ENCODE measurements around the gene WBP11. TPM values are rescaled to one million over a fixed set of nuclear protein-coding genes. Genes with fewer than 3 reads are reported as not detected.
"Not testable (repeated sequence)": the region's sequence is repeated elsewhere in the genome, so short reads cannot be mapped to it uniquely, and the experiment has no call there.

Gene WBP11
- polyA plus RNA-seq, 10 donors, result 49.0 to 71.0 (median 58.8) TPM

GRCh38 chr12:14774074-14774905, 29.0 kb downstream of the WBP11 start:
- peak; percentile 95 to 98 (median 96) for DNase-seq

DNA sequence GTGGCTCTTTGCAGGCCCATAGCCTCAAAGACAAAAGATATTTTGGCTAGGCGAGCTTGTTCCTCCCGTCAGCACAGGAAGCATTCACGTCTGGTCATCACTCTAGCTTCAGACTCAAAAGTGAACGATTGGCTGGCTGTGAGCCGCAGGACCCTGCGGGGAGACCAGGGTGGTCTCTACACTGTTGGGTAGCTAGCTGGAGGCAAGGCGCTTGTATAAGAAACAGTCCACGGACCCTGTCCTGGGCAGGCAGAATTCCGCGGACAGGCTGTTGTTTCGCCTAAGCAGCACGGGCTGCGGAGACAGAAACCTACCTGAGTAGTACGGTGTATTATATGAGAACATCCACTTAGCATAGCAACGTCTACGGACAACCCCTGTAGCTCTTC, 29.6 kb downstream of the WBP11 start:
- DNase-seq, result no peak

DNA sequence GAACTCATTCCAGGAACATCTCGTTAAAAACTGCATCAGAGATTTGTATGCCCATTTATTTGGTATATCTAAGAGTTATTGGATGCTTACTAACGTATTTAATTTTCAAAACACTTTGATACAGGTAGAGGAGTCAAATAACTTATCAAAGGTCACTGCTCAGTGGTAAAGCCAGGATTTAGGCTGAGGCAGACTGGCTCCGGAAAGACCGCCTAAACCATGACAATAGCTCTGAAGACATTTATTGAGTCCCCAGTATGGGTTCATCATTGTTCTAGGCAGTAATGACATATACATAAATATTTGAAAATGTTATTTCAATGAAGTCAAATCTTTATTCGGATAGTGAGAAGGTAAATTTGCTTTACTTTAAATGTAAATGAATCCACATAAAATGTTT, 30.3 kb downstream of the WBP11 start:
- DNase-seq, result no peak

- peak in 1 of 3 donors; percentile 26 for DNase-seq
Measured at GRCh38 chr12:14771651-14772137, 31.6 kb downstream of the WBP11 start.

- peak; percentile 95 to 97 (median 95) for DNase-seq
Measured at GRCh38 chr12:14770496-14771461, 32.5 kb downstream of the WBP11 start.

DNA sequence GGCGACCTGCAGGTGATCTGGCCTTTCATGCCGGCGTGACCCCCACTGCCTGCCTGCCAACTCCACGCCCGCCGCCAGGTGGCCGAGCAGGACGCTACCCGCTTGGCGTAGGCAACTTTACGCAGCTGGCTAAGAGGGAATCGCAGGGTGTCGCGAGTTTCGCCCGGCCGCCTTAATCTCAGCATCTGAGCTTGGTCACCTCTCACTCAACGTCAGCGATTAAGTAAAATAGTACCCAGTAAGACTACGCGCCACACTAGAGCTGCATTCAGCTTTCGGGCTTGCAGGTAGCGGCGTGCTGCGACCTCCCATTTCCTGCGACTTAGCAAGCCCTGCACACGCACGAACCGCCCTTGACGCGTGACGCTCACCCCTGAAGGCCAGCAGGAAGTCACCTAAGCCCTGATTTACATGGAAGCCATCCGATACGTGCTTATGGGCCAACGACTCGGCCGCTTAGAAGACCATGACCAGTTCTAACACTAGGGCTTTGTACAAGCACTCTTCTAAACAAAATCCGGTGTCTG, 33.2 kb downstream of the WBP11 start:
- DNase-seq, result peak; percentile 59 to 92 (median 84)

DNA sequence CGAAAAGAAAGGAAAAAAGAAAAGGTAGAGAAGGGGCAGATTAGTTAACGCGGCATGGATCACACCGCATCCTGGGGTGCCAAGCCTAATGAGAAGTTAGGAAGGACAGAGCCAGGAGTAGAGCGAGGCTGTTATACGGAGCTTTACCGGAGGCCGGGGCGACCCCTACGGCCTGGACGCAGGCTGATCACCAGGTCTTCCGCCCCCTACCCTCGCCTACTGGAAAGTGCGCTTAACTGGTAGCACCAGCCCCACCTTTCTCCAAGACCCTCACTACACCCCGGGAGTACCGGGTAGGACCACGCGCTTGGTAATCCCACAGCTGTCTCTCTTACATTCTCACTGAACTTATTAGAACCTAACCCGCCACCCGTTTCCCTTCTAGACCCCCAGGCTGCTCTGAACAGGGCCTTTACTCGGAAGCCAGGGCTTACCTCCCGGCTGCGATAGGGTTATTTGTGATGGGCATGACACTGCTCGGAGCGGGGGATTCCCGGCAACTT, 33.8 kb downstream of the WBP11 start:
- peak in 1 of 3 donors; percentile 54 for DNase-seq

DNA sequence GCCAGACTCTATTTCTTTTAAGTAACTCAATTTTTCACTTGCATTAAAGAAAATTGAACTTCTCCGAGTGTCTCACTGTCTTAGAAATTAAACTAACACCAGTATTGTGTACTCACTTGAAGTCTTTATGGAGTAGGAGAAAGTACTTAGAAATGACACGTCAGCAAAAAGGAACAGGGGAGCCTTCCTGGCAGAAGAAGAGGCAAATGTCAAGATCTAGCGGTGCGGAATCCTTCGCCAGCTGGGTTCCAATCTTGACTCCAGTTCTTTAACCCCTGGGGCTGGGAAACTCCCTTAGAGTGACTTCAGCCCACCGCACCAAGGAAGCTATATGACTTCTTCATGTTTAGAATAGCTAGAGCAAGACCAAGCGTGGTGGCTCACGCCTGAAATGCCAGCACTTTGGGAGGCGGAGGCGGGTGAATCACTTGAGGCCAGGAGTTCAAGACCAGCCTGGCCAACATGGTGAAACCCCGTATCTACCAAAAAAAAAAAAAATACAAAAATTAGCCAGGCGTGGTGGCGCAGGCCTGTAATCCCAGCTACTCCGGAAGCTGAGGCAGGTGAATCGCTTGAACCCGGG, 34.4 kb downstream of the WBP11 start:
- peak in 1 of 3 donors; percentile 44 for DNase-seq

- DNase-seq, result no peak
Measured at GRCh38 chr12:14767617-14768016, 35.7 kb downstream of the WBP11 start.

GRCh38 chr12:14766649-14767215, 36.5 kb downstream of the WBP11 start:
- no peak for DNase-seq

DNA sequence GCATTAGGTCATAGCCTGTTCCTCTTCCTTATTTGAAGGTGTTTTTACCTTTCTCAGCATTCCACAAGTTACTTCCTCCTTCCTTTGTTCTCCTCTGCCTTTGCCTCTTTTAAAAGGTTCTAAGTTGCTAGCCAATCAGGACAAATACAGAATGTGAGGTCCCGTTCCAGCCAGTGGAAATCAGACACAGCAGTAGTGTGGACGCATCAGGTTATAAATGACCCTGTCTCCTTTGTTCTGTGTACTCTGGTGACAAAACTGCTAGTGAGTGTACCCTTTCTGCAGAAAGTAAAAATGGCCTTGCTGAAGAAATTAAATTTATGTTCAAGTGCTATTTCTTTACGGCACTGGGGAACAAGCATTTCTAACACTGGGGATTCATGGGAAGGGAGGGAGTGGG, 37.3 kb downstream of the WBP11 start:
- DNase-seq, result not testable (repeated sequence)

- DNase-seq, result no peak
Measured at GRCh38 chr12:14765398-14765797, 37.9 kb downstream of the WBP11 start.

- not testable (repeated sequence) for DNase-seq
Measured at GRCh38 chr12:14759711-14760280, 43.5 kb downstream of the WBP11 start.

- DNase-seq, result peak in 1 of 3 donors; percentile 29
Measured at GRCh38 chr12:14756334-14757143, 46.7 kb downstream of the WBP11 start.

GRCh38 chr12:14751986-14752385, 51.3 kb downstream of the WBP11 start:
- DNase-seq, result no peak

DNA sequence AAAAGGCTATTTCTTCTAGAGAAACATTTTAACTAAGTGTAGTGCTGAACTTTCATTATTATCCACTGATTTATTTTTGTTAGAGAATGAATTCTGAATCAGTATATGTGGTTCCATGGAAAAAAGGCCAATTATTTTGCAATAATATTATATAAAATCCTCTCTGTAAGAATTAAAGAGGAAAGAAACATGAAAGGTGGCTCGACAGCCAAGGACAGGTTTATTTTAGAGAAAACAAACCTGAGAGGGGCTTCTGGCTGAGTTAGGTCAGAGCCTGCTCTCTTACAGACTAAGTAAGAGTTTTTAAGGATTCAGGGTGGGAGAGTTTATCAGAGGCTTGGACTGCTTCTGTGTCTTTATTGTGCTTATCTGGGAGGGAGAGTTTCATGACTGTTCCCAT, 60.2 kb downstream of the WBP11 start:
- DNase-seq, result no peak

DNA sequence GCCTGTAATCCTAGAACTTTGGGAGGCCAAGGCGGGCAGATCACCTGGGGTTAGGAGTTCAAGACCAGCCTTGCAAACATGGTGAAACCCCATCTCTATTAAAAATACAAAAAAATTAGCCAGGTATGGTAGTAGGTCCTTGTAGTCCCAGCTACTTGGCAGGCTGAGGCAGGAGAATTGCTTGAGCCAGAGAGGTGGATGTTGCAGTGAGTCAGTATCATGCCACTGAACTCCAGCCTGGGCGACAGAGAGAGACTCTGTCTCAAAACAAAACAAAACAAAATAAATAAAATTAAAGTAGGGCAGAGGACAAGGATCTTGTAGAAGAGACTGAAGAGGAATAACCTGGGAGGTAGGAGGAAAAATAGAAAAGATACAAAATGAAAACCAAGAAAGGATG, 61.3 kb downstream of the WBP11 start:
- no peak for DNase-seq

DNA sequence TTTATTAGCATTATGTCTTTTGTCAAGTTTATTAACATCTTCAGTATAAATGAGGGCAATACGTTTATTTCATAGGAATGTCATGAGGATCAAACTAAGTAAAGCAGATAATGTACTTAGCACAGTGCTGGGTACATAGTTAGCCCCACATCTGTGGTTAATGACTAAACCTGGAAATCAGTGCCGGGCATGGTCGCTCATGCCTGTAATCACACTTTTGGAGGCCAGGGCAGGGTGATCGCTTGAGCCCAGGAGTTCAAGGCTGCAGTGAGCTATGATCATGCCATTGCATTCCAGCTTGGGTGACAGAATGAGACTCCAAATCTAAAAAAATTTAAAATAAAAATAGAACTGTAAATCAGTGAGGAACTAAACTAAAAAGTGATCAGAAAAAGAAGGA, 62.1 kb downstream of the WBP11 start:
- DNase-seq, result no peak

DNA sequence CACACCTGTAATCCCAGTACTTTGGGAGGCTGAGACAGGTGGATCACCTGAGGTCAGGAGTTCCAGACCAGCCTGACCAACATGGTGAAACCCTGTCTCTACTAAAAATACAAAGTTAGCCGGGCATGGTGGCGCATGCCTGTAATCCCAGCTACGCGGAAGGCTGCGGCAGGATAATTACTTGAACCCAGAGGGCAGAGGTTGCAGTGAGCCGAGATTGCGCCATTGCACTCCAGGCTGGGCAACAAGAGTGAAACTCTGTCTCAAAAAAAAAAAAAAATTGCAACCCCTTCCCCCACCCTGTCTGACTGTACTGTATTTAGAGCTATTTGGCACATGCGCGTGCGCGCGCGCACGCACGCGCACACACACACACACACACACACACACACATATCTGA, 66.8 kb downstream of the WBP11 start:
- DNase-seq, result not testable (repeated sequence)
